HUES6 (cell line): Measurements from ENCODE around the gene CELA1.

ENCODE experiments used
- H3K27ac ChIP-seq: 2 replicates; pipeline ENCODE4 v1.7.0; 2013; ENCODE audit warnings: low read depth, mild to moderate bottlenecking, low read length, inconsistent platforms
- H3K27me3 ChIP-seq: 2 replicates; pipeline ENCODE4 v1.6.1; 2013; ENCODE audit warnings: low read length; ENCODE audit not compliant: control insufficient read depth, insufficient read depth
- H3K36me3 ChIP-seq: 2 replicates; pipeline ENCODE4 v1.6.1; 2013; ENCODE audit warnings: low read length; ENCODE audit not compliant: control insufficient read depth, insufficient read depth
- H3K4me1 ChIP-seq: 2 replicates; pipeline ENCODE4 v1.6.1; 2013; ENCODE audit warnings: low read length; ENCODE audit not compliant: control insufficient read depth, insufficient read depth
- H3K4me3 ChIP-seq: 2 replicates; pipeline ENCODE4 v1.5.1; 2013; ENCODE audit warnings: low read depth, low read length
- H3K9ac ChIP-seq: one replicate; pipeline ENCODE4 v1.6.1; 2013; ENCODE audit warnings: mild to moderate bottlenecking, low read length
- H3K9me3 ChIP-seq: 2 replicates; pipeline ENCODE4 v1.6.1; 2013; ENCODE audit warnings: low read depth, low read length; ENCODE audit not compliant: control insufficient read depth, insufficient read depth

Gene CELA1

DNA sequence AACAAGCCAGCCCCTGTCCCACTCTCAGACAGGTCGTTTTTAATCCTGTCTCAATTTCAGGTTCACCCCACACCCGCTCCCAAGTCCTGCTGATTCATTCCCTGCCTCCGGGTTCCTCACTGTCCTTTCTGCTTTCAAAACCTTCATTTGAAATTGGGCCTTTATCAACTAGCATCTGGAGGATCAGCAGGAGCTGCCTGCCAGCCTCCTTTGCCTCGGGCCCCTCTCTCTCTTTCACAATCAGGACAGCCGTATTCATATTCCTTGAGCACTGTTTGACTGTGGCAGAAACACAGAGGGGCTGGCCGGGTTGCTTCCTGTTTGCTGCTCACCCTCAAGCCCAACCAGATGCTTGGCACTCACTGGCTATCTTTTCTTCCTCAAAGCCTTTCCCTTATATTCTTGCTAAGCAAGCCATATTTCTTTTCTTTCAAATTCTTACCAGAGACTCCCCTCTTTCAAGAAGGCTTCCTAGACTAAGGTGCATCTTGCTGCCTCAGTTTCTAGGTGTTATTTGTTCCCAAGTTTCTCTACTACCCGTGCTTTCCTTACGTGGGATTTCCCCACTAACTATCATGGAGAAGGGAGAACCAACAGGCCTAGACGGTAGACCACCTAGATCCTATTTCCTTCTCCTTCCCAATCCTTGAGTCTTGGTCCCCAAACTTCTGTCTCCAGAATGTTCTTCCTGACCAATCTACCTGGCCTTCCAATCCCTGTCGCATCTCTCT lies 41.8 kb upstream of the CELA1 start:
- H3K27ac ChIP-seq = peak overlapping the region; percentile 49; the same call in 1 of the 2 replicates
- H3K36me3 ChIP-seq = peaks cover 2% of the 10 kb centered on the region; the same call in 1 of the 2 replicates
- H3K9me3 ChIP-seq = no peaks in the 10 kb centered on the region
- H3K4me3 ChIP-seq = peak overlapping the region; percentile 30; the same call in 1 of the 2 replicates
- peak overlapping the region; percentile 47 for H3K9ac ChIP-seq
- peaks cover 48% of the 10 kb centered on the region for H3K4me1 ChIP-seq
- H3K27me3 ChIP-seq = peaks cover 2% of the 10 kb centered on the region; the same call in 1 of the 2 replicates

DNA sequence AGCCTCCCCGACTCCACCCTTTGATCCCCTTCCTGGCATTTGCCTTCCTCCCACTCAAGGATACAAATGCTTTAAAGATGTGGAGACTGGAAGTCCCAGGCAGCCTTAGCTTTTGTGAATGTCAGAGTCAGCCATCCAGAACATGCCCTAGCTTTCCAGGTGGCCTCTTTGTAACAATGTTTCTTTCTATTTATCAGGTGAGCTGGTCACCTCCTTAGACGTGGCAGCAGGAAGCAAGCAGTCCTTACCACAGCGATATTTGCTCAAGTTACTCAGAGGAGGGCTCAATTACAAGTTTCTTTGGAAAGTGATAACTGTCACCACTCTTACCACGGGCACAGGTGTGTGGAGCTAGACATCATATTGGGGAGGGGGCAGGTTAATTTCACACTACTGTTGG lies 39.9 kb upstream of the CELA1 start:
- H3K27me3 ChIP-seq = no peaks in the 10 kb centered on the region
- H3K4me1 ChIP-seq = peaks cover 53% of the 10 kb centered on the region
- H3K27ac ChIP-seq = no peak overlapping the region
- H3K9me3 ChIP-seq = no peaks in the 10 kb centered on the region
- H3K36me3 ChIP-seq = peaks cover 18% of the 10 kb centered on the region
- no peak overlapping the region for H3K9ac ChIP-seq
- no peak overlapping the region for H3K4me3 ChIP-seq

DNA sequence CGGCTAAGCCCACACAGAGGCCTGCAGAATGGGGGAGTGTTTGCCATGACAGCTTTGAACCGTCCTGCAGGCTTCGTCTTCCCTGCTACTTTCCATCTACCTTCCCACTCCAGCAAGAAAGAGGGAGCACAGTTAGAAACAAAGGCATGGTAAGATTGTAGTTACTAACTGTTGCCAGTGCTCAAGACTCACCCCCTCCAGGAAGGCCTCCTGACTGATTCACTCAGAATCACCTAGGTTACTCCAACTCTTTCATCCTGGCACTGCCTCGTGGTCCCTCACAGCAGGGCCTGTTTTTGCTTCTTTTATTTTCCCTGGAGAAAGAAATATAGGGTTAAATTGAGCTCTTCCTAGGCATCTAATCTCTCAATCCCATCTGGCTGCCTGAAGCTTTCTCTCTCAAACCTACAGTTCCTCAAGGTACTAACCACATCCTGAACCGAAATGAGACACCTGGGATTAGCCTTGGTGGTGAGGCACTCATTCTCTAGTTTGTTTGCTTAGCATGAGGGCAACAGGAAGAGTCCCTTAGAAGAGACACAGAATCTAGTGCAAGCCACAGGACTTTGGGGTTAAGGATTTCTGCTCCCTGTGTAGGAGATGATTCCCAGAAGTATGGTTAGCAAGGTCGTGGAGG lies 36.9 kb upstream of the CELA1 start:
- Histone ChIP-seq H3K27ac (no peak overlapping the region), H3K36me3 (peaks cover 41% of the 10 kb centered on the region), H3K4me1 (peaks cover 33% of the 10 kb centered on the region), H3K4me3 (no peak overlapping the region), H3K27me3 (no peaks in the 10 kb centered on the region), H3K9me3 (no peaks in the 10 kb centered on the region), H3K9ac (no peak overlapping the region)

DNA sequence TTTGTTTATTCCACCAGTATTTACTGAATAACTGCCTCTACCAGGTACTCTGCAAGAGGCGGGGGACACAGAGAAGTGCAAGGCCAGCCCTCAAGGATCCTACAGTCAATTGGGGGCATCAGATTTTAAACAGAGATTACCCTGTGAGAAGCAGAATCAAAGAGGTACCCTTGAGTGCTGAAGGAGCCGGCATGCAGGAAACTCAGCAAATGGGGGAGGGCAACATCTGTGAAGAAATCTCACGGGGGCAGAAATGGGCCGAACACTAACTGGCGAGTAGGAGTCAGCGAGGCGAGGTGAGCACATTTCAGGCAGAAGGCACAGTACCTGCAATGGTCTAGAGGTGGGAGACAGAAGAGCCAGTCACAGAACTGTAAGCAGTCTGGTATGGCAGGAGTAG lies 35.7 kb upstream of the CELA1 start:
- H3K36me3 ChIP-seq = peaks cover 51% of the 10 kb centered on the region
- H3K27me3 ChIP-seq = no peaks in the 10 kb centered on the region
- peaks cover 22% of the 10 kb centered on the region for H3K4me1 ChIP-seq
- H3K9me3 ChIP-seq = no peaks in the 10 kb centered on the region
- no peak overlapping the region for H3K27ac ChIP-seq
- no peak overlapping the region for H3K9ac ChIP-seq
- no peak overlapping the region for H3K4me3 ChIP-seq

DNA sequence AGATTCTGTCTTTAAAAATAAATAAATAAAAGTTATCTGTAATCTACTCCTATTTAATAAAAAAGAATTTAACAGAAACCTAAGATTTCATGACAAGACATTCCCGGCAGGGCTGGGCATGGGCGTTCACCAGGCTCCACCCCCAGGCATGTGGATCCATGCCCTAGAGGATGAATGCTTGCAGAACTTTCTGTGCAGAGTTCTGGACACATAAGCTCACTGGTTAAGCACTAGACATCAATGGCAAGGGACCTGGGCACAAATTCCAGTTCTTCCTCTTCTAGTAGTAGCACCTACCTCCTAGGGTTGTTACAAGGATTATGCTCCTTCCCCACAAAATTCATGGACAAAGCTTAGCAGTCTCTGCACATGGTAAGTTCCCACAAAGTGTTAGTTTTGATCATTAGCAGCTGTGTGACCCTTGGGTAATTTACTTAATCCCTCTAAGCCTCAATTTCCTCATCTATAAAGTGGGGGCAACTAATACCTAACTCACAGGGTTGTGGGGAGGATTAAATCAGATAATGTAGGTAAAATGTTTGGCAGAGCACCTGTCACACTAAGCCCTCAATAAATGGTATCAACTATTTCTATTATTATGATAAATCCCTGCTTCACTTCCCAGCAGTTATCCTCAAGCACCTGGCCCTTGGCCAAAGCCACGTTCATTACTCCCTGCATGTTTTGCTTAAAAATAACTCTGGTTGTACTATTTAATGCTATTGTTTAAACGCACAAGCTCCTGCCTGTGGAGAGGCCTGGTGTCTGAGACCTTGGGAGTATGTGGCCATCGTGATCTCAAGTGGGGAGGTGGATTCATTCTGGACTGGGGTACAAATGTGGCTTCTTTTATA lies 35.0 kb upstream of the CELA1 start:
- H3K9me3 ChIP-seq = no peaks in the 10 kb centered on the region
- no peak overlapping the region for H3K27ac ChIP-seq
- no peak overlapping the region for H3K4me3 ChIP-seq
- H3K27me3 ChIP-seq = no peaks in the 10 kb centered on the region
- no peak overlapping the region for H3K9ac ChIP-seq
- peaks cover 59% of the 10 kb centered on the region for H3K36me3 ChIP-seq
- peaks cover 20% of the 10 kb centered on the region for H3K4me1 ChIP-seq

DNA sequence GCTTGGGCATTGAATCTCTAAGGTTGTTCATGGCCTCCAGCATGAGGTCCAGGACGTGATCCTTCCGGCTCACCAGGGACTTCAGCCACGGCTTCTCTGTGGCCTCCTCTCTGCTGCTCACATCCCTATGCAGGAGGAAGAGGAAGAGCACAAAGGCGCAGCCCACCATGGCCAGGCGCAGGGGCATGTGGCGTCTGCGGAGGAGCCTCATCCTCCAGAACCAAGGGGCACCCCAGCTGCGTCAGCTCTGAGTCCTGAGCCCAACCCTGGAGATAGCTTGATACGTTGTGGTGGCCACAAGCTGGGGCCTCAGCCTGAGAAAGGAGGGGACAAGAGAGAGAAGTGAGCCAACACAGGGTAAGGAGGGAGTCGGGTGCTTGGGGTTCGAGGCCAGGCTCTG lies 33.1 kb upstream of the CELA1 start:
- Histone ChIP-seq H3K36me3 (peaks cover 72% of the 10 kb centered on the region), H3K27ac (no peak overlapping the region), H3K9me3 (no peaks in the 10 kb centered on the region), H3K4me1 (peaks cover 16% of the 10 kb centered on the region), H3K4me3 (no peak overlapping the region), H3K9ac (no peak overlapping the region), H3K27me3 (no peaks in the 10 kb centered on the region)

DNA sequence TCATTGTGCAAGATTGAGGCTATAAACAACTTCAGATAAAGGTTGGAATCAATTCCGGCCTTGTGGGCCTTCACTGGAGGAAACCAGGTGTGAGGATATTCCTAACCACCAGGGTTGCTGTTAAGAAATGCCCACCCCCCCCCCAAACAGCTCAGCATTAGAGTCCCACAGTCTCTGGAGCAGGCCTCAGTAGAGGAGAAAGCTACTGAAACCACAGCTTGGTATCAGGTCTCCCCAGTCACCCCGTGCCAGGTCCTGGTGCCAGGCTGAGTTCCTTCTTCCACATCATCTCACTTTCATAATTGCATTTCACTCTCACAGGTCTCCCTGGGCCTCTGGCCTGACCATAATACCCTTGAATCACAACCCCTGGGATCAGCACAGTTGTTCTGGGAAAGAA lies 32.3 kb upstream of the CELA1 start:
- H3K27me3 ChIP-seq = no peaks in the 10 kb centered on the region
- no peaks in the 10 kb centered on the region for H3K9me3 ChIP-seq
- no peak overlapping the region for H3K4me3 ChIP-seq
- H3K4me1 ChIP-seq = peaks cover 11% of the 10 kb centered on the region
- no peak overlapping the region for H3K9ac ChIP-seq
- peaks cover 75% of the 10 kb centered on the region for H3K36me3 ChIP-seq
- no peak overlapping the region for H3K27ac ChIP-seq

DNA sequence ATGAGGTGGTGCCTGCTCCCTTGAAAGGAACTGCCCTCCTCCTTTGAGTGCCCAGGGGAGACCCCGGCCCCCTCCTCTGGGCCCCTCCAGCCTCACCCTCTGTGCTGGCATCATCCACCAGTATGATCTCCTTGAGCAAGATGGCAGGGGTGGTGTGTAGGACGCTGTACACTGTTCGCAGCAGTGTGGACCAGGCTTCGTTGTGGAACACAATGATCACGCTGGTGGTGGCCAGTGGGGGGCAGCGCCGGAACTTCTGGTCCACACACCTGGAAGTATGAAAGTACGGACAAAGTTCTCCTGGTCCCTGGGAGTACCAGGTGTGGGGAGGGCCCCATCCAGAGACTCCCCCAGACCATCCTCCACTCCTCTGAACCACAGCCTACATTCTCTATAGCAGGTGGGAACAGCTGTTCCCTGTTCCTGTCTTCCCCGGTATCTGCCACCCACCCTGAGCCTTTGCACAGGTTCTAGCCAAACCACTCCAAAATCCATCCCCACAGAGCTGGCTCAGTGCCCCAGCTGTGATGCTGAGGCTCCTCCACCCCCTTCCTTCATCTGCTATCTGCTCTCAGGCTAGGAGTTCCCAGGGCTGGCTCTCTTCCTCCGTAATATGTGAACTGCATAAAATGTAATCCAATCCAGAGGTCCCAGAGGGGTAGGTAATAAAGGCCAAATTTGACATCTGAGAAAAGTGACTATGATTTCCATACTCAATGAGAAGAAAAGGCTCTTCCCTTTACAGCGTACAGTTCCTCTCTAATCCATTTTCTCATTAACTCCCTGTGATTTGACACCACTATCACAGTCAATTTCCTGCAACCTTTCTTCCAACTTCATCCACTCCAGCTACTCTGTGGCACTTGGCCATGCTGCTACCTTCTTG lies 30.9 kb upstream of the CELA1 start:
- H3K36me3 ChIP-seq = peaks cover 73% of the 10 kb centered on the region
- H3K4me1 ChIP-seq = peaks cover 11% of the 10 kb centered on the region
- H3K9me3 ChIP-seq = no peaks in the 10 kb centered on the region
- no peak overlapping the region for H3K4me3 ChIP-seq
- no peak overlapping the region for H3K9ac ChIP-seq
- H3K27me3 ChIP-seq = no peaks in the 10 kb centered on the region
- H3K27ac ChIP-seq = no peak overlapping the region

DNA sequence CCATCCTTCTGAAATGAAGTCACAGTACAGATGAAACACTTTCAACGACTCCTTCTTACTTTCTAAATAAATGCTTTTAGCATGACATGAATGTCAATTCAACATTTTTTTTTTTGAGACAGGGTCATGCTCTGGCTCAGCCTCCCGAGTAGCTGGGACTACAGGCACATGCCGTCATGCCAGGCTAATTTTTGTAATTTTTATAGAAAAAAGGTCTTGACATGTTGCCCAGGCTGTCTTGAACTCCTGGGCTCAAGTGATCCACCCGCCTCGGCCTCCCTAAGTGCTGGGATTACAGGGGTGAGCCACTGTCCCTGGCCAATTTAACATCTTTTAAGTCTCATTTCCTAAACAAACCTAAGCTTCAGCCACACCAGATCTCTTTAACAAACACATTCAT lies 28.4 kb upstream of the CELA1 start:
- Histone ChIP-seq H3K4me1 (peaks cover 21% of the 10 kb centered on the region), H3K27me3 (no peaks in the 10 kb centered on the region), H3K4me3 (no peak overlapping the region), H3K36me3 (peaks cover 55% of the 10 kb centered on the region), H3K27ac (no peak overlapping the region), H3K9ac (no peak overlapping the region), H3K9me3 (no peaks in the 10 kb centered on the region)

DNA sequence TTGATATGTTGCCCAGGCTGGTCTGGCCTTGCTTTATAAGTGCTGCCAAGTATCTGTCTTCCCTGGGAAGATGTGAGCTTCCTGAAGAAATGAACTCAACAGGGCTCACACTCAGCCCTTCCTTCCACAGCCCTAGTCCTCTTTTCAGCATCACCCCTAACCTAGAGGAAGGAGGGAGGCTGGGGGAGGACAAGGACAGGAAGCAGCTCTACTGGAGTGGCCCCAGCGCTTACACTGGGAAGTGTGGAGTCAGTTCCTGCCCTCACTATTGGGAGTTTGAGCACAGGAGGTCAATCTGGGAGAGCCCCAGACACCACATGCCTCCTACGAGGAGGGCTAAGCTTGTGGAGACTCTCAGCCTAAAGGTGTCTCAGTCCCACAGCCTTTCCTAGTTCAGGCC lies 27.9 kb upstream of the CELA1 start:
- Histone ChIP-seq H3K36me3 (peaks cover 52% of the 10 kb centered on the region), H3K4me3 (no peak overlapping the region), H3K27me3 (no peaks in the 10 kb centered on the region), H3K9me3 (no peaks in the 10 kb centered on the region), H3K4me1 (peaks cover 21% of the 10 kb centered on the region), H3K27ac (no peak overlapping the region), H3K9ac (no peak overlapping the region)
